Large intestine (tissue), 3 donors: ENCODE results near the gene ARRDC1. TPM values are rescaled to one million over a fixed set of nuclear protein-coding genes. Genes with fewer than 3 reads are reported as not detected.
"Not testable (repeated sequence)": the region's sequence is repeated elsewhere in the genome, so short reads cannot be mapped to it uniquely, and the experiment has no call there.

Source experiments
- DNase-seq, 2 donors: peaks; one replicate each; pipeline versions ENCODE4 v3.0.0 to v3.0.0-alpha.2; 2013
- H3K27ac ChIP-seq: one replicate; pipeline ENCODE4 v1.5.1; 2013; ENCODE audit warnings: low read length
- H3K27me3 ChIP-seq: 2 replicates; pipeline ENCODE4 v1.6.1; 2013; ENCODE audit warnings: low read length; ENCODE audit not compliant: control insufficient read depth, insufficient read depth
- H3K36me3 ChIP-seq: 2 replicates; pipeline ENCODE4 v1.6.1; 2013; ENCODE audit warnings: low read length; ENCODE audit not compliant: control insufficient read depth, insufficient read depth
- H3K4me1 ChIP-seq: one replicate; pipeline ENCODE4 v1.6.1; 2013; ENCODE audit warnings: low read length; ENCODE audit not compliant: control insufficient read depth, insufficient read depth
- H3K4me3 ChIP-seq: one replicate; pipeline ENCODE4 v1.5.1; 2013; ENCODE audit warnings: low read length
- H3K9me3 ChIP-seq: one replicate; pipeline ENCODE4 v1.6.1; 2013; ENCODE audit warnings: mild to moderate bottlenecking, low read depth, low read length, moderate library complexity; ENCODE audit not compliant: control insufficient read depth
- WGBS: methylation state at CpG from one replicate; pipeline ENCODE4 v1.1.5; 2013; ENCODE audit warnings: low lambda C conversion rate; ENCODE audit not compliant: insufficient coverage; 5-methylcytosine and 5-hydroxymethylcytosine counted together
- polyA plus RNA-seq: library from polyadenylated mRNA; unstranded; fragments of 120-200 nt; gene quantifications from one replicate; pipeline ENCODE4 v1.2.1, GENCODE V29; 2013

The ARRDC1 gene
- polyA plus RNA-seq, 1 donor: 59.8 TPM

DNA sequence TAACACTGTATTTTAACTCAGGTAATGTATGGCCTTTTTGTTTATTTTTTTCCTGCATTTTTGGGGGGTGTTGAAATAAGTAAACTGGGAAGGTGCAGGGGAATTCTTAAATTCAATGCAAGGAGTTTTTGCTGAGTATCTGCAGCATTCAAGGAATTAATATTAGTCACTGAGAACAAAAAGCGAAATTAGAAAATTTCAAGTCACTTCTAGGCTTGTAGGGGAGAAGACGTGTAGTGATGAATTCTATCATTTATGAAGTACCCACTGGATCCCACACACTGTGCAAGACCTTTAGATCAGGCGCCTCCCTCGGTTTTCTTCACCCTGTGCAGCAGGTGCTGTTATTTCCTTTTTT is 14.5 kb downstream of the ARRDC1 start:
- WGBS: no CpG with 5 or more reads among the region's 4 CpGs
- Histone ChIP-seq H3K4me3 (peak overlapping the region; percentile 81), H3K27me3 (no peaks in the 10 kb centered on the region), H3K27ac (peak overlapping the region; percentile 86), H3K36me3 (peaks cover 18% of the 10 kb centered on the region), H3K9me3 (peaks cover 4% of the 10 kb centered on the region), H3K4me1 (peaks cover 19% of the 10 kb centered on the region)
- DNase-seq: no peak

DNA sequence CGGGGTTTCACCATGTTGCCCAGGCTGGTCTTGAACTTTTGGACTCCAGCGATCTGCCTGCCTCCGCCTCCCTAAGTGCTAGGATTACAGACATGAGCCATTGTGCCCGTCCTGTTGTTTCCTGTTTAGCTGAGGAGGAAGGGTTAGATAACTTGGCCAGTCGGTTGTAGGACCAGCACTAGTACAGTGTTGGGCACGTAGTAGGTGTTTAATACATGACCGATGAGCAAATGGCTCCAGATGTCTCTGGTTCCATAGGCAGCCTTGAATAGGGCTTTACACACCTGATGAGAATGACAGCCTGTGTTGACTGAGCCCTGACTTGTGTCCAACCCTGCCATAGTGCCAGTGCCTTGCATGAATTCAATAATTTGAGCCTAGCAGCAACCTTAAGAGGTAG is 15.1 kb downstream of the ARRDC1 start:
- H3K9me3 ChIP-seq: peaks cover 4% of the 10 kb centered on the region
- H3K27ac ChIP-seq: no peak overlapping the region
- no peak overlapping the region for H3K4me3 ChIP-seq
- no peak for DNase-seq
- WGBS: no CpG with 5 or more reads among the region's 7 CpGs
- peaks cover 19% of the 10 kb centered on the region for H3K4me1 ChIP-seq
- peaks cover 14% of the 10 kb centered on the region for H3K36me3 ChIP-seq
- H3K27me3 ChIP-seq: no peaks in the 10 kb centered on the region

DNA sequence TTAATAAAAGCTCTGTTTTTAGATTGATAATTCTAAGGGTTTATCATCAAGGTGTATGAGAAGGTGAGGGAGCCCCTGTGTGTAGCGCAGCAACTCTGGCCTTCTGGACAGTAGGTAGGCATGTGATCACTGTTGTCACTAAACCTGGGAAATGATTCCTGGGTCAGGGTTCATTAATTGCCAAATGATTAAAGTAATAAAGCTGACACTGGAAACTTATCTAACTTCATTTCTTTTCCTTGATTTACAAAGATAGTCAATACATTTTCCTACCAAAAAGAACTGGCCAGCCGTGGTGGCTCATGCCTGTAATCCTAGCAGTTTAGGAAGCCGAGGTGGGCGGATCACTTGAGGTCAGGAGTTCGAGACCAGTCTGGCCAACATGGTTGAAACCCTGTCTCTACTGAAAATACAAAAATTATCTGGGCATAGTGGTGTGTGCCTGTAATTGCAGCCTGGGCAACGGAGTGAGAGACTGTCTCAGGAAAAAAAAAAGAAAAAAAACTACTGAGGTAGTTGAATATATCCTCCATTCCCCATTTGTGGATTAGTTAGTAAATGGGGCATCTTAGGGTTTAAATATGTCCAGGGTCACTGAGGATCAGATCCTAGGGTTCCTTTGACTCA is 15.8 kb downstream of the ARRDC1 start:
- Histone ChIP-seq H3K36me3 (peaks cover 9% of the 10 kb centered on the region), H3K27ac (no peak overlapping the region), H3K4me1 (peaks cover 19% of the 10 kb centered on the region)

DNA sequence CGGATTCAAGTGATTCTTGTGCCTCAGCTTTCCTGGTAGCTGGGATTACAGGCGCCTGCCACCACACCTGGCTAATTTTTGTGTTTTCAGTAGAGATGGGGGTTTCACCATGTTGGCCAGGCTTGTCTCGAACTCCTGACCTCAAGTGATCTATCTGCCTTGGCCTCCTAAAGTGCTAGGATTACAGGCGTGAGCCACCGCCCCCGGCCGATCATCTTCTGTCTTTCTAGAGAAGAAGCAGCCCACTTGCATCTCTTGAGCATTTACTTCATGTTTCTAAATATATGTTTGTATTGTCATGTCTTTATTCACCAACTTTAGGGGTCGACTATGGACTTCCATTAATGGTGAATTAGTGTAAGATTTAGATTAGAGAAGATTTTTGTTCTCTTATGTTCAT is 16.7 kb downstream of the ARRDC1 start:
- not testable (repeated sequence) for H3K27ac ChIP-seq
- no CpG with 5 or more reads among the region's 8 CpGs for WGBS

More for the DNA sequence above, 15.8 kb downstream of the ARRDC1 start:
- Histone ChIP-seq H3K9me3 (peaks cover 4% of the 10 kb centered on the region), H3K27me3 (no peaks in the 10 kb centered on the region), H3K4me3 (no peak overlapping the region)
- DNase-seq: no peak
- WGBS: 63% methylated on average over 3 of the region's 6 CpGs

DNA sequence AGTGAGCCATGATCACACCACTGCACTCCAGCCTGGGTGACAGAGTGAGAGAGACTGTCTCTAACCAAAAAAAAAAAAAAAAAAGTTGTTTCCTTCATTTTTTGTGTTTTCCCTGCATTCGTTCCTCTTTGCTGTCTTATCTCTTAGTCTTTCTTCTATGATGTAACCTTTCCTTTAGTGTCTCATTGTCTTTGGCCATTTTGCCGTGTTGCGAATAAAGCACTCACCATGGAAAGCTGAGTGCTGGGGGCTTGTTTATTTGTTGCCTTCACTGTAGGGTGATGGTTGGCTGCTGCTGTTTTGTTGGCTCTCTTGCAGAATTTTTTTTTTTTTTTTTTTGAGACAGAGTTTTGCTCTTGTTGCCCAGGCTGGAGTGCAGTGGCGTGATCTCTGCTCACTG is 21.0 kb downstream of the ARRDC1 start:
- H3K27me3 ChIP-seq: no peaks in the 10 kb centered on the region
- H3K27ac ChIP-seq: no peak overlapping the region
- no CpG with 5 or more reads among the region's 4 CpGs for WGBS
- no peaks in the 10 kb centered on the region for H3K4me1 ChIP-seq
- DNase-seq: no peak
- peaks cover 4% of the 10 kb centered on the region for H3K36me3 ChIP-seq
- H3K4me3 ChIP-seq: no peak overlapping the region
- no peaks in the 10 kb centered on the region for H3K9me3 ChIP-seq

More for the DNA sequence above, 16.7 kb downstream of the ARRDC1 start:
- H3K9me3 ChIP-seq, H3K27me3 ChIP-seq, DNase-seq, H3K4me3 ChIP-seq, H3K36me3 ChIP-seq: not testable (repeated sequence)
- H3K4me1 ChIP-seq: peaks cover 18% of the 10 kb centered on the region

DNA sequence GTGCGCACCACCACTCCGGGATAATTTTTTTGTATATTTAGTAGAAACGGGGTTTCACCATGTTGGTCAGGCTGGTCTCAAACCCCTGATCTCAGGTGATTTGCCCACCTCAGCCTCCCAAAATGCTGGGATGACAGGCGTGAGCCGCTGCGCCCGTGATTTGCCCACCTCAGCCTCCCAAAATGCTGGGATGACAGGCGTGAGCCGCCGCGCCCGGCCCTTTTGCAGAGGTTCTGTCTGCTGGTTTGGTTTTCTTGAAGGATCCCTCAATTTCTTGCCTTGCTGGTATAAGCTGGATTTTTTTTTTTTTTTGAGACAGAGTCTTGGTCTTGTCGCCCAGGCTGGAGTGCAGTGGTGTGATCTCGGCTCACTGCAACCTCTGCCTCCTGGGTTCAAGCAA is 21.9 kb downstream of the ARRDC1 start:
- not testable (repeated sequence) for H3K27ac ChIP-seq, H3K36me3 ChIP-seq, DNase-seq, H3K4me1 ChIP-seq, H3K9me3 ChIP-seq, H3K27me3 ChIP-seq, H3K4me3 ChIP-seq
- WGBS: no CpG with 5 or more reads among the region's 14 CpGs

DNA sequence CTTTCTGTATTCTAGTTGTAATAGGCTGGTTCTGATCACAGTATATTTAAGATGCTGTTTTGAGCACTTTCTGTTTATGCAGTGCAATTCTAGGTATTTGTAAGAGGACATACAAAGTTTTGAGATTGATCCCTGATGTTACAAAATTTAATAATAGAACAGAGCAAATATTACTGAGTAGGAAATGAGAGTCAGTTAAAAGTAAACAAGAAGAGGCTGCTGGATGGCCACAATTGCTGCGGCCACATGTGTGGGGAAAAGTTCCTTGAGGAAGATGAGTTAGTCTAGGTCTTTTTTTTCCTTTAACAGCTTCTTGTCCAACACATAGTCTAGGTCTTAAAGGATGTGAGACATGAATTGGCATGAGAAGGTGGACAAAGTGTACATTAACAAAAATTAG is 24.6 kb downstream of the ARRDC1 start:
- WGBS: no CpG with 5 or more reads among the region's 1 CpG
- H3K27me3 ChIP-seq: no peaks in the 10 kb centered on the region
- H3K9me3 ChIP-seq: no peaks in the 10 kb centered on the region
- peaks cover 1% of the 10 kb centered on the region for H3K36me3 ChIP-seq
- H3K4me1 ChIP-seq: no peaks in the 10 kb centered on the region
- no peak overlapping the region for H3K4me3 ChIP-seq
- H3K27ac ChIP-seq: no peak overlapping the region
- no peak for DNase-seq

DNA sequence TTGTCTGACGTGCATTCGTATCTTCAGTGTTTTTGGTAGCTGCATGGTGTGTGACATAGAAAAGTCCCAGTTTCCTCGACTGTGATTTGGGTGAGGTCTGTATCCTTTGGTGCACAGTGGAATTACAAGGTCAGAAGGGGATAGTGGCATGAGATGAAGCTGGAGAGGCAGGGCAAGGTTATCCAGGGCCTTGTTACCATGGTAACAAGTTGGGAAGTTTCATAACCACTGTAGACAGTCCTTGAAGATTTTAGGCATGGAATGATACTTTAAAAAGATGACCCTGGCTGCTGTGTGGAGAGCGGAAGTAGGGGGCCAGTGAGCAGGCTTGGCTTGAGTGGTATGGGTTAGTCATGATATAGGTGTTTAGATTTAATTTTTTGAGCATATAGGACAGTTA is 25.2 kb downstream of the ARRDC1 start:
- no peak for DNase-seq
- Histone ChIP-seq H3K27me3 (no peaks in the 10 kb centered on the region), H3K9me3 (no peaks in the 10 kb centered on the region), H3K4me3 (no peak overlapping the region), H3K4me1 (no peaks in the 10 kb centered on the region), H3K36me3 (no peaks in the 10 kb centered on the region), H3K27ac (no peak overlapping the region)
- no CpG with 5 or more reads among the region's 4 CpGs for WGBS

DNA sequence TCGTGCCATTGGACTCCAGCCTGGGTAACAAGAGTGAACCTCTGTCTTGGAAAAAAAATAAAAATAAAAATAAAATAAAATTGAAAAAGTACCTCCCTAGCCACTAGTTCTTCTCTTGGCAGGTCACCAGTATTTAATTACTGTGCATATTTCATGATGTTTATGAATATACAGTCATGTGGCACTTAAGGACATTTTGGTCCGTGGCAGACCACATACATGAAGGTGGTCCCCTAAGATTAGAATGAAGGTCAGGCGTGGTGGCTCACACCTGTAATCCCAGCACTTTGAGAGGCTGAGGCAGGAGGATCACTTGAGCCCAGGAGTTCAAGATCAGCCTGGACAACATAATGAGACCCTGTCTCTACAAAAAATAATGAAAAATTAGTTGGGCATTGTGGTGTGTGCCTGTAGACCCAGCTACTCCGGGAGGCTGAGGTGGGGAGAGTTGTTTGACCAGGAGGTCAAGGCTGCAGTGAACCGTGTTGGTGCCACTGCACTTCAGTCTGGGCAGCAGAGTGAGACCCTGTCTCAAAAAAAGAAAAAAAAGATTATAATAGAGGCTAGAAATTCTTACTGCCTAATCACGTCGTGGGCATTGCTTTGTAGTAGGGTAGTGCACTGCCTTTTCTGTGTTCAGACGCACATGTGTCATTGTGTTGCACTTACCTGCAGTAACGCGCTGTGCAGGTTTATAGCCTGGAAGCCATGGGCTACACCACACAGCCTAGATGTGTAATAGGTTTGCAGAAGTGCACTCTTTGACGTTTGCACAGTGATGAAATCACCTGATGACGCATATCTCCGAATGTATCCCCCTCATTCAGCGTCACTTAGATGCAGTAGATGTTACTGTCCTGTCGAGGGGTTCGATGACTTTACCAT is 26.1 kb downstream of the ARRDC1 start:
- H3K27me3 ChIP-seq: no peaks in the 10 kb centered on the region
- H3K36me3 ChIP-seq: no peaks in the 10 kb centered on the region
- H3K4me1 ChIP-seq: no peaks in the 10 kb centered on the region
- H3K27ac ChIP-seq: no peak overlapping the region
- H3K4me3 ChIP-seq: no peak overlapping the region
- no peak for DNase-seq
- H3K9me3 ChIP-seq: no peaks in the 10 kb centered on the region
- no CpG with 5 or more reads among the region's 16 CpGs for WGBS

DNA sequence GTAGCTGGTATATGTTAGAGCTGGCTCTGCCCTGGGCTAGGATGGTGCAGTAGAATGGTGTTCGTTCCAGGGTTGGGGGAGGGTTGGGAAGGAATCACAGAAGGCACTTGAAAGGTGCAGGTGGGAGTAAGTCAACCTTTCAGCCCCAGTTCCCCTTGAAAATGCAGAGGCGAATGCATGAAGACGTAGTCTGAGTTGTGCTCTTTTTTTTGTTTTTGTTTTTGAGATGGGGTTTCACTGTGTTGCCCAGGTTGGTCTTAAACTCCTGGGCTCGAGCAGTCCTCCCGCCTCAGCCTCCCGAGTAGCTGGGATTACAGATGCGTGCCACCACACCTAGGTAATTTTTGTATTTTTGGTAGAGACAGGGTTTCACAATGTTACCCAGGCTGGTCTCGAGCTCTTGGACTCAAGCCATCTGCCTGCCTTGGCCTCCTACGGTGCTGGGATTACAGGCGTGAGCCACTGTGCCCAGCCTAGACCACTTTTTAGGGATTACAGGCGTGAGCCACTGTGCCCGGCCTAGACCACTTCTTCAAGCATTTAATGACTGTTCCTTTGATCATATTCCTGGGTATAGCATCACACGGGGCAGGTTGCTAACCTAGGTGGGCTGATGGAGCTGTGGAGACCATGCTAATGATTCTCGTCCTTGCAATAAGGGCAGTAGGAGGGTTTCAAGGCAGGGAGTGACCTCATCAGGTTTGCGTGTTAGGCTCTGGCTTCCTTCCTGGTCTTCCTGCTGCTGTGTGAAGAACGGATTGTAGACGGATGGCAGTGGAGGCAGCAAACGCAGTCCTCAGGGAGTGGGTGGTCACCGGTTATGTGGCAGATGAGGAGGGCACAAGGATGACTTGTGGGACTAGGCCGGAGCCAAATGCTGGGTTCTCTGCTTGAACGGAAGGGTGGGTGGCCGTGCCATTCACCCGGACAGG is 27.0 kb downstream of the ARRDC1 start:
- DNase-seq: no peak
- no peak overlapping the region for H3K27ac ChIP-seq
- H3K4me1 ChIP-seq: no peaks in the 10 kb centered on the region
- no peaks in the 10 kb centered on the region for H3K27me3 ChIP-seq
- H3K4me3 ChIP-seq: no peak overlapping the region
- no peaks in the 10 kb centered on the region for H3K9me3 ChIP-seq
- no CpG with 5 or more reads among the region's 23 CpGs for WGBS
- no peaks in the 10 kb centered on the region for H3K36me3 ChIP-seq
